ENCODE data around the gene SLC6A19. TPM values are rescaled to one million over a fixed set of nuclear protein-coding genes. Genes with fewer than 3 reads are reported as not detected.

SLC6A19 gene
- total RNA-seq (1 to 10 TPM in 1 of 7 donors, under 1 TPM in 1, not detected in 5; 0.08 to 1.5 TPM), polyA plus RNA-seq (not detected)
- long read RNA-seq, donor 1 = 0 reads
- long read RNA-seq, donor 2 = 0 reads
- long read RNA-seq, donor 3 = 0 reads

- Histone ChIP-seq H3K9me3 (no peaks in the 10 kb centered on the region), H3K36me3 (no peaks in the 10 kb centered on the region), H3K27me3 (no peaks in the 10 kb centered on the region), H3K4me3 (no peak within 1 kb of the TSS), H3K4me1 (ENCODE audit: insufficient read depth) (no peaks in the 10 kb centered on the region), H3K27ac (no peak within 1 kb of the TSS)
- intact Hi-C loops (cut with DNase I) = no loop called here
- WGBS, 3 donors = 69 to 82% (median 76%) methylated on average over 45 to 51 of the region's 51 CpGs
- DNase-seq = no peak
- TF ChIP-seq CTCF (IDR thresholded peaks at IDR 0.05) (no peak), EP300 (IDR thresholded peaks at IDR 0.05) (no peak), POLR2A (IDR thresholded peaks at IDR 0.05) (no peak)
Measured at GRCh38 chr5:1201327-1202025, at the start of gene SLC6A19. Gene SLC6A19, plus strand, starts transcription at chr5:1201595. Its CDS starts 56 bp downstream, at chr5:1201651.

- H3K4me1 ChIP-seq (ENCODE audit: insufficient read depth) = no peaks in the 10 kb centered on the region
- DNase-seq = no peak
- no peak overlapping the region for H3K4me3 ChIP-seq
- intact Hi-C loops (cut with DNase I) = no loop called here
- peaks cover 4% of the 10 kb centered on the region for H3K27me3 ChIP-seq
- H3K36me3 ChIP-seq = no peaks in the 10 kb centered on the region
- no peaks in the 10 kb centered on the region for H3K9me3 ChIP-seq
- H3K27ac ChIP-seq = no peak overlapping the region
- TF ChIP-seq POLR2A (IDR thresholded peaks at IDR 0.05) (no peak), EP300 (IDR thresholded peaks at IDR 0.05) (no peak), CTCF (IDR thresholded peaks at IDR 0.05) (no peak)
- WGBS, 3 donors = 68 to 71% (median 69%) methylated on average over 9 to 10 of the region's 10 CpGs
Measured at GRCh38 chr5:1152156-1152555, 49.2 kb upstream of the SLC6A19 start.

- no peaks in the 10 kb centered on the region for H3K36me3 ChIP-seq
- H3K4me3 ChIP-seq = no peak overlapping the region
- H3K9me3 ChIP-seq = no peaks in the 10 kb centered on the region
- H3K4me1 ChIP-seq (ENCODE audit: insufficient read depth) = no peaks in the 10 kb centered on the region
- WGBS, 3 donors = 78 to 83% (median 78%) methylated on average over 15 of the region's 15 CpGs
- peaks cover 4% of the 10 kb centered on the region for H3K27me3 ChIP-seq
- no peak for DNase-seq
- TF ChIP-seq POLR2A (IDR thresholded peaks at IDR 0.05) = no peak
- no peak for TF ChIP-seq EP300 (IDR thresholded peaks at IDR 0.05)
- TF ChIP-seq CTCF (IDR thresholded peaks at IDR 0.05) = no peak
- H3K27ac ChIP-seq = no peak overlapping the region
- intact Hi-C loops (cut with DNase I) = no loop called here
Measured at GRCh38 chr5:1152771-1153282, 48.6 kb upstream of the SLC6A19 start.

GRCh38 chr5:1153428-1153827 is 48.0 kb upstream of the SLC6A19 start:
- no peak for TF ChIP-seq CTCF (IDR thresholded peaks at IDR 0.05)
- TF ChIP-seq POLR2A (IDR thresholded peaks at IDR 0.05) = no peak
- TF ChIP-seq EP300 (IDR thresholded peaks at IDR 0.05) = no peak
- H3K4me3 ChIP-seq = no peak overlapping the region
- no peaks in the 10 kb centered on the region for H3K4me1 ChIP-seq (ENCODE audit: insufficient read depth)
- no peak overlapping the region for H3K27ac ChIP-seq
- whole genome bisulfite sequencing, 3 donors = 84 to 89% (median 85%) methylated on average over 12 of the region's 12 CpGs
- peaks cover 4% of the 10 kb centered on the region for H3K27me3 ChIP-seq
- no peaks in the 10 kb centered on the region for H3K9me3 ChIP-seq
- intact Hi-C loops (cut with DNase I) = no loop called here
- no peak for DNase-seq
- no peaks in the 10 kb centered on the region for H3K36me3 ChIP-seq
